ENCODE results near the gene OR6K2. TPM values are rescaled to one million over a fixed set of nuclear protein-coding genes. Genes with fewer than 3 reads are reported as not detected.

The OR6K2 gene
- polyA plus RNA-seq, 1 donor from 2014 or later, result not detected

- H3K4me1 Mint-ChIP-seq, result peaks cover 13 to 28% (median 17%) of the 10 kb centered on the region in 3 donors
- H3K4me3 Mint-ChIP-seq, result no peak overlapping the region
- no peaks in the 10 kb centered on the region for H3K36me3 Mint-ChIP-seq
- no peak overlapping the region for H3K27ac Mint-ChIP-seq
- no peaks in the 10 kb centered on the region for H3K9me3 Mint-ChIP-seq
- H3K27me3 Mint-ChIP-seq, result peaks cover 2% of the 10 kb centered on the region
Observed at GRCh38 chr1:158652721-158653334, 47.6 kb downstream of the OR6K2 start.

Other genes with a start within 250 kb of the OR6K2 start
- not detected for gene OR10K1, start 238.8 kb downstream of the OR6K2 start, polyA plus RNA-seq
- gene OR10R2, start 228.4 kb downstream of the OR6K2 start, polyA plus RNA-seq, result not detected
- gene OR6Y1, start 146.2 kb downstream of the OR6K2 start, polyA plus RNA-seq, result not detected
- gene OR6P1, start 130.1 kb downstream of the OR6K2 start, polyA plus RNA-seq, result not detected
- not detected for gene OR10X1, start 120.8 kb downstream of the OR6K2 start, polyA plus RNA-seq
- not detected for gene OR10Z1, start 95.4 kb downstream of the OR6K2 start, polyA plus RNA-seq
- gene SPTA1, start 13.9 kb downstream of the OR6K2 start, polyA plus RNA-seq, result not detected
- gene OR6K3, start 20.1 kb upstream of the OR6K2 start, polyA plus RNA-seq, result not detected
- not detected for gene OR6K6, start 54.1 kb upstream of the OR6K2 start, polyA plus RNA-seq
- not detected for gene OR6N1, start 71.5 kb upstream of the OR6K2 start, polyA plus RNA-seq
- gene OR6N2, start 80.6 kb upstream of the OR6K2 start, polyA plus RNA-seq, result not detected
- gene MNDA, start 130.7 kb upstream of the OR6K2 start, polyA plus RNA-seq, result 25.4 TPM
- 37.8 TPM for gene PYHIN1, start 230.9 kb upstream of the OR6K2 start, polyA plus RNA-seq

All from IgD-negative memory B cell (primary cell).